Body of pancreas (tissue), 4 donors: Measurements from ENCODE around the gene VWC2L.

Experiments
- CTCF ChIP-seq, 7 experiments: fragments of 450-650 bp in 4 of 7; fragments of 200-600 bp in 3 of 7; sonication (generic) in 3 of 7; IDR thresholded peaks; one replicate each; pipeline ENCODE4 v1.5.1; 2016 to 2019; ENCODE audit warnings: antibody characterized with exemption in 7 of 7
- POLR2A ChIP-seq, 3 donors: fragments of 450-650 bp; IDR thresholded peaks; one replicate each; pipeline ENCODE4 v1.6.1; 2016; ENCODE audit warnings: antibody characterized with exemption in 3 of 3, mild to moderate bottlenecking in 2 of 3

- TF ChIP-seq CTCF (IDR thresholded peaks at IDR 0.05) = no peak
- TF ChIP-seq POLR2A (IDR thresholded peaks at IDR 0.05) = no peak
Measured at GRCh38 chr2:214592011-214592410, 181.2 kb downstream of the VWC2L start.
